HG02588 (cell line): ENCODE results near the gene CCDC85C.

ENCODE experiments used
- ATAC-seq: cut with Tn5 transposase; IDR thresholded peaks from one replicate; pipeline ENCODE4 v1.9.1; 2021; ENCODE audit warnings: mild to moderate bottlenecking, moderate library complexity; ENCODE audit not compliant: unreplicated experiment

The CCDC85C gene

DNA sequence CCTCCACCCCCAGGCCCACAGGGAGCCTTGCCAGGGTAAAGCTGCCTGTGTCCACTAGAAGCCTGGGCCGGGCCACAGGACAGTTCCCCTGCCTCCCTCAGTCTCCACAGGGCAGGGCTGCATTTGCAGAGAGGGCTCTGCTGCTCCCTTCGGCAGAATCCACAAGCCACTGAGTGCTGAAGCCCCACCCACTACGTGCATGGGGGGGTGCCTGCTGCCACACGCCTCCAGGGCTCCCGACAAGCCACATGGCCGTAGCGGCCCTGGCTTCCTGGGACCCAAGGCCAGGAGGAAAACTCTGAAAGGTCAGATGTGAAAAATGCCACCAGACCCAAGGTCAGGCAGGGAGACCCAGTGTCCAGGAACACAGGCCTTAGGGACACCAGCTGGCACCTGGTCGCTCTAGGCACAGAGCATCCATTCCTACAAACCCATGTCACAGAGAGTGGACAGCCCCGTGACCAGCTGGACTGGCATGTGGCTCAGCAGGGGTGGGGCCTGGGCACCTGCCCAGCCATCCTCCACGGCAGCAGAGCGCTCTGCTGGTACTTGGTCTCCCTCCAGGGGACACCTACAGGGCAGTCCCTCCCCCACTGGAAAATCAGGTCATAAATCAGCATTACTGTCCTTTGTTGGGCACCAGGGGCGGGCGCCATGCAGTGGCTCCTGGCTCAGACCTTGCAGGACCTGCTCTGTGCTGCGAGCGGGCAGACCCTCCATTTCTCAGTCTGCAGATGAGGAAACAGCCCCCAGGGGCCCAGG lies 42.9 kb downstream of the CCDC85C start:
- no peak for ATAC-seq

DNA sequence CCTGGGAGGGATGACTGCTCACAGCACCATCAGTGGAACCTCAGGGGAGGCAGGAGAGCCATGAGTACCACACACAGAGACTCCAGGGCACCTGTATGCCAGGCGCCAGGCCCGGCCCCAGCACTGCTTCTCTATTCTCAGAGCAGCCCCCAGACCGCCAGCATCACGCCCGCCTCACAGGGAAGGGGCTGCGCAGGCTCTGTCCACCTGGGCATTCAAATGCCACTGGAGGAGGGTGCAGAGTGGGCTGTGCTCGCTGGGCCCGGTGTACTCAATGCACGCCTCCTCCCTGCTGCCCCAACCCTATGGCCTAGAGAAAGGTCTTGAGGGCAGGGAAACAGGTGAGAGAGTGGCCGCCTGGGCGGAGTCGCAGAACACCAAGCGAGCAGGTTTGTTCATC lies 43.6 kb downstream of the CCDC85C start:
- no peak for ATAC-seq

DNA sequence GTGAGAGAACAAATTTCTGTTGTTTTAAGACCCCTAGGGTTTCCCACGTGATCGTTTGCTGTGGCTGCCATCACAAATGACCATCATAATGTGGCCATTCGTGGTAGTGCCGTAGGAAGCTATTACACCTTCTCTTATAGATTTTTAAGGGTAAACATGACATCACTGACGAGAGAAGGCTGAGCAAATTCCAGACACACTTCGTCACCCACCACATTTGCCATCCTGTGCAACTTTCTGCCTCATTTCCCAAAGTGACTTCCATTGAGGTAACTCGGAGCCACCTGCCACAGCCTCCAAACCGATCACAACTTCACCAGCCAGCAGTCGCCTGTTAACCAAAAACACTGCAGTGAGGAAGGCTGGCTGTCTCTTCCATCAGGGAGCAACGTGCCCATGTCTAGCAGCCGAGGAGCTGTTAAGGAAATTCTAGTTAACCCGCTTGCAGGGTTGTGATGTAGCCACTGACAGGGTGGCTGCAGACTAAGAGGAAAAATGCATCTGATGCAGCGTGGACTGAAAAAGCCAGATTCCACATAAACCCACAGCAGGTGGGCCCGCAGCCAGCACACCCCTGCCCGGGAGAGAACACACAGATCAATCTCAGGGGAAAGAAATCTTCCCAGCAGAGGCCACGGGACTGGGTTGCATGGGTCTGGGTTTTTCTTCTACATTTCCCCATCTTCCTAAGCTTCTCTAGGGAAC lies 44.6 kb downstream of the CCDC85C start:
- ATAC-seq, result no peak

DNA sequence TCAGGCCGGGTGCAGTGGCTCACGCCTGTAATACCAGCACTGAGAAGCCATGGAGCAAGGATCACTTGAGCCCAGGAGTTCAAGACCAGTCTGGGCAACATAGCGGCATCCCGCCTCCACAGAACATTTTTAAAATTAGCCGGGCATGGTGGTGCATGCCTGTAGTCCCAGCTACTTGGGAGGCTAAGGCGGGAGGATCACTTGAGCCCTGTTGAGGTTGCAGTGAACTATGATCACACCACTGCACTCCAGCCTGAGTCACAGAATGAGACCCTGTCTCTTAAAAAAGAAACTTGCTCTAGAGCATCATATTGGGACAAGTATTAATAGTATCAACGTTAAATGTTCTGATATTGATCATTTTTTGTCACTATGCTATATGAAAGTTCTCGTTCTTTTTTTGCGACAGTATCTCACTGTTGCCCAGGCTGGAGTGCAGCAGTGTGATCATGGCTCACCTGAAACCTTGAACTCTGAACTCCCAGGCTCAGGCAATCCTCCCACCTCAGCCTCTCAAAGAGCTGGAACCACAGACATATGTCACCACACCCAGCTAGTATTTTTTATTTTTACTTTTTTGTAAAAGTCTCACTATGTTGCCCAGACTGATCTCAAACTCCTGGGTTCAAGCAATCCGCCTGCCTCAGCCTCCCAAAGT lies 47.7 kb downstream of the CCDC85C start:
- ATAC-seq, result no peak

DNA sequence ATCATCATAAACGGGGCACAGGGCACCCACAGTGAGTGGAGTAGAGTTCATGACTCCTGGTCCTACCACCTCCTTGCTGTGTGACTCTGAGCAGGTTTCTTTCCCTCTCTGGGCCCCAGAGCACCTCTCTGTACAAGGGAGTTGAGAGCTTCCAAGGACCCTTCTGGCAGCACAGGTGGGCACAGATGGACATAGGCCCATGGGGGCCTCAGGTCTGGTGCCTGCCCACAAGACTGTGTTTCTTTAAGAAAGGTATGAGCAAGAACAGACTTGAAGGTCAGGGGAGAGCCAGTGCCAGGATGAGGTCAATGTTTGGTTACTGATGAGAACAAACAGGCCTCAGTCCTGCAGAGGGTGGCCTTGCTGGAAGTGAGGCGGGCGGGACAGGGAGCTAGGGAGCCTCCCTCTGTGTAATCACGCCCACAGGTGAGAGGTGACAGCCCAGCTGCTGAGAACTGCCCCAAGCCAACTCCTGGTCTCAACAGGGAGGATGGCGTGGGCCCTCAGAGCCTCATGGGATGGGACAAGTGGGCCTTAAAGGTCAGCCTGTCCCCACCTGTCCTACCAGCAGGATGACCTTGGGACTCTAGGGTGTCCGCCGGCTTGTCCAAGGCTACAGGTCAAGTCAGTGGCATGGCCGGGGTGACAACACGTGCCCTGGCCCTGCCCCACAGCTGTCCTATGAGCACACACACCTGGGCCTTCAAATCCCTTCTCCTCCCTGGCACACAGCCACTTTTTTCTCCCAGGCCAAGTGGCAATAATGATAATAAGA lies 49.1 kb downstream of the CCDC85C start:
- ATAC-seq, result no peak

DNA sequence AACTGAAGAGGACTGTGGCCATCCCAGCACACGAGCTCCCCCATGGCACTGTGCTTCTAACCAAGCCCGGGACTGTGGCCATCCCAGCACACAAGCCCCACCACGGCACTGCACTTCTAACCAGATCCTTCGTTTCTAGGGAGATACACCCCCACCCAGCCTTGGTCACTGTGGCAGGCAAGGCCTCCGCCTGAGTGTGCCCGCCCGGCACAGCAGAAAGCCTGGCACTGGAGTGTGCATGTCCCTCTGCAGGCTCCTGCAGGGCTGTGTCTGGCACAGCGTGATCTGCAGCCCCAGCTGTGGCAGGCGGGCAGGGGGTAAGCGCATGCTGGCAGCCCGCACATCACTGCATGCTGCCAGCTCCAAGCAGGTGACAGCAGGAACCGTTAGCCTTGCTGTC lies 49.8 kb downstream of the CCDC85C start:
- no peak for ATAC-seq

DNA sequence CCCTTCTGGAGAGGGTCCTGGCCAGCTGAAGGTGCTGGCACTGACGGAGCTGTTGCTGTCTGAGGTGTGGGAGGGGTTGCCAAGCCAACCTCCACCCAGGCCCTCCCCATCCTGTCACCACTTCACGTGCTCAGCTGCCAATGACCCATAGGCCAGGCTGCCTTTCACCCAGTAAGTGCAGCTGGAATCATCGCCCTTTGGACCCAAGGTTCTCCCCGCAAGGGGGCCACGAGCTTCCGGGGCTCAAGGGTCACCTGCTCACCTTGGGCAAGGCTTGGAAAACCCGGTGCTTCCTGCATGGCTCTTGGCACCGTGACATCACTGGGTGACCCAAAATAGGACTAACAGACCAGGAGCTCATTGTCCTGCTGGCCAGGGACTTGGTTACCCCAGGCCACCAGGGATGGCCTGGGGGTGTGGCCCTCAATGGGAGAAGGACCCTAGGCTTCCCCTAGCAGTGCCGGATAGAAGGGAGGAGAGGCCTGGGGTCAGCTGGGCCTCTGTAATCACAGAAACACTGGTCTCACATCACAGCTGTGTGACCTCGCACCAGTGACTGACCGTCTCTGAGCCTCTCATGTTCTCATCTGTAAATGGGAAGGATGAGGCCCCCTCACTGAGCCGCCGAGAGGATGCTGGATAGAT lies 51.3 kb downstream of the CCDC85C start:
- no peak for ATAC-seq

DNA sequence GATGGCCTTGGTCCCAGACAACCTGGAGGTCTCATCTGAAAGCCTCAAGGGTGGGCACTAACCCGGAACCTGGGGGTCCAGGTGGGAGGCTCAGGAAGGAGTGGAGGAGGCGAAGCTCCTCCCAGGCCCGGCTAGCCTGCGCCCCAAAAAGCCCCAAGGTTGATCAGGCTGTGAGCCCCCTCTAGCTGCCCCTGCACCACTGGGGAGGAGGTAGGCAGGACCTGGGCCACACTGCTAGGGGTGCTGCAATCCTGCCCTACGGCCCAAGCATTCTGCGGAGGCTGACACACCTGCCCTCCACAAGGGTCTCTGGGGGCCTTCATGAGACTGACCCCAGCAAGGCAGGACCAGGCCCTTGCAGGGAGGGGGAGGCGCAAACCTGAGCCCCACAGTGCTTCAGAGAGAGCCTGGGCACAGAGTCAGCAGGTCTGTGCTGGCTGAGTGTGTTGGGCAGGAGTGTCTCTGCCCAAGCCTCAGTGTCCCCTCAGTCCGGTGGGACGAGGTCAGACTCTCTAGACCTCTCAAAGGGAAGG lies 51.9 kb downstream of the CCDC85C start:
- no peak for ATAC-seq

DNA sequence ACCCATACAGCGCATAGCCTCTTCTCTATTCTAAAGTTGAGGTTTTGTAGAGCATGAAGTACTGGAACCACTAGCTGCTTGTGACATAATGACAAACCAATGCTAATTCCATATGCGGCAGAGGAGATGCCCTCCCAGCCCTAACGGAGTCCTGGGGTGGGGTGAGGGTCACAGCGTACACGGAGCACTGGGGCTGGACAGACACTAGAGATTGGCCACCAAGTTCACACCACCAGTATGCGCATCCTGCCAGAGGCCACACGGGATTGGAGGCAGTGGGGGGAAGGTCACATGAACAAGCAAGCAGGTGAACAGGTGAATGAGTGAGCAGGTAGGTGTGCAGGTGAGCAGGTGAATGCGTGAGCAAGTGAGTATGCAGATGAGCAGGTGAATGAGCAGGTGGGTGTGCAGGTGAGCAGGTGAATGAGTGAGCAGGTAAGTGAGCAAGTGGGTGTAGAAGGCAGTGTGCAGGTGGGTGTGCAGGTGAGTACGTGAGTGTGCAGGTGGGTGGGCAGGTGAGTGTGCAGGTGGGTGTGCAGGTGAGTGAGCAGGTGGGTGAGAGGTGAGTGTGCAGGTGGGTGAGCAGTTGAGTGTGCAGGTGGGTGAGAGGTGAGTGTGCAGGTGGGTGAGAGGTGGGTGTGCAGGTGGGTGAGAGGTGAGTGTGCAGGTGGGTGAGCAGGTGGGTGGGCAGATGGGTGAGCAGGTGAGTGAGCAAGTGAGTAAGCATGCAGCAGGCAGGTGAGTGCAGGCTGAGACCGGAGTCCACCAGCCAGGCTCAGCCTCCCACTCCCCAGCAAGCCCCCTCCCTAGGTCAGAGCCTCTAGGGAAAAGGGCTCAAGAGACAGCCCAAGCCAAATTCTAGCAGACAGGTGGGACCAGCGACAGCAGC lies 52.7 kb downstream of the CCDC85C start:
- ATAC-seq, result no peak

DNA sequence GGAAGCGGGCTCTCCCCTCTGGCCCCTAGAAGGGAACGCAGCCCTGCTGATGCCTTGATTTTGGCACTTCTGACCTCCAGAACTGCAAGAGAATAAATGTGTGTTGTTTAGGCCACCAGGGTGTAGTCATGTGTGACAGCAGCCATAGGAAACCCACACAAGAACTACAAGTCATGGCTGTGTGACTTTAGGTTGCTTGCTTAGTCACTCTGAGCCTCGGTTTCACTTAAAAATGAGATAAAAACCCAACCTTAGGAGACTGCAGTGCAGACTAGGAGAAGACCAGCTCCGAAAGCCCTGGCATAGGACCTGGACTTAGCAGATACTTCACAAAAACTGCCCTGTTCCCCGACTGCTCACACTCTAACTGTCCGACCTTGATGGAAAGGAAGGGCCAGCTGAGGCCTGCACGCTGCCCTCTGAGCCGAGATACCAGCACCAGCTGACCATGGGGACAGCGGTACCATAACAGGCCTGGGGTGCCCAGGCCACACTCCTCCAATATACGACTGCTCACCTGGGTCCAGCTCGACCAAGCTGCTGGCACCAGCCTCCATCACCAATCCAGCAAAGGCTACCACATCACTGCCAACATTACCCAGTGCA lies 53.5 kb downstream of the CCDC85C start:
- ATAC-seq, result no peak

DNA sequence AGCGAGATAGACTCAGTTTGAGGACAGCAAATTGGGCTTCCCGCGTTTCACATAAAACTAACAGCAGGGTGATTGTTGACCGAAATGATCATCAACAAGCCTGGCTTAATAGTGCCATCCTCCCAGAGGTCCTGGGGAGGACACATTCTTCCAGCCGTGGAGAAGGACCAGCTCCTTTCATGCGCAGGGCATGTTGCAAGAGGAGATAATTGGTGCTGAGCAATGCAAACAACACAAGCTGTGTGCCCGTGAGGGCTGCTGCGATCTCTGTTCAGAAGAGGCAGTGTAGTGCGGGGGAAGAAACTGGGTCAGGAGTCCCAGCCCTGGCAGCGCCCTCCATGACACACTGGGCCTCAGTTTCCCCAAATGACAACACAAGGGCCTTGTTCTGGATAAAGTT lies 54.3 kb downstream of the CCDC85C start:
- no peak for ATAC-seq

DNA sequence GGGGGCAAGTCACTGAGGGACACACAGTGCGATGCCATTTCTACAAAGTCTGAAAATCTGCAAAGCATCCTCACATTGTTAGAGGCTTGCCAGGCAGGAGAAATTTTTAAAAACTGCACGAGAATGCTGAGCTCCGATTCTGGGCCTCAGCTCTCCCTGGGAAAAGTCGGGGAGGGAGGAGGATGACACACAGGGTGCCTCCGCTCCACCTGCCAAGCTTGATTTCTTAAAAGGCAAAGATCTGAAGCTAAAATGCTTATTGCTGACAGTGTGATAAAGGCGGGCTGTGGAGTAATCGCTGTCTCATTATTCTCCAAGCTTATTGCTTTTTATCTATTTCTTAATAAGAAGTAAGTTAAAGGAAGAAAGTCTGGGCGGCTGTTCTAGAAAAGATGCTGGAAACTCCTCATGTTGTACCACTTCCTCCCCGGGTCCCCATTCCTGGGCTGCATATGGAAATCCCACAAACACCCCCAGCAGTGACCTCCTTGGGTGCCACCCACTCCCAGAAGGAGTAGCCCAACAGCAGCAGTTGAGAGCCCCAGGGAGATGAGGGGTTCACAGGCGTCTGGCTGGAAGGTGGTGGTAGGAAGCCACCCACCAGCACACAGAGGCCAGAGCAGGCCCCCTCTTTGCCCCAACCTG lies 55.0 kb downstream of the CCDC85C start:
- ATAC-seq, result no peak

DNA sequence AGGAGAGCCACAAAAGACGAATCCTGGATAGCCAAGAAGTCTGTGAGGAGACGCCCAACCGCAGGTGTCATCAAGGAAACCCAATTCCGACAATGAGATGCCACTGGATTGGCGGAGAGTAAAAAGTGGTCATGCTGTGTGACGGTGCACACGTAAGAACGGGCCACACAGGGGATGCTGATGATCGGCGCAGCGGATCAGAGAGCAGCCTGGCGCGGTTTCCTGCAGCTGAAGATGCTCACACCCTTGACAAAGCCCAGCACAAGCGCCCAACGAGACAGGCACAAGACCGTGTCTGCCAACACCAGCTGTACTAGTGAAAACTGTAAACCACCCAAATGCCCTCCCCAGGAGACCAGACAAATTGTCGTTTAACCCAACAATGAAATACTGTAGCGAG lies 55.8 kb downstream of the CCDC85C start:
- ATAC-seq, result no peak

DNA sequence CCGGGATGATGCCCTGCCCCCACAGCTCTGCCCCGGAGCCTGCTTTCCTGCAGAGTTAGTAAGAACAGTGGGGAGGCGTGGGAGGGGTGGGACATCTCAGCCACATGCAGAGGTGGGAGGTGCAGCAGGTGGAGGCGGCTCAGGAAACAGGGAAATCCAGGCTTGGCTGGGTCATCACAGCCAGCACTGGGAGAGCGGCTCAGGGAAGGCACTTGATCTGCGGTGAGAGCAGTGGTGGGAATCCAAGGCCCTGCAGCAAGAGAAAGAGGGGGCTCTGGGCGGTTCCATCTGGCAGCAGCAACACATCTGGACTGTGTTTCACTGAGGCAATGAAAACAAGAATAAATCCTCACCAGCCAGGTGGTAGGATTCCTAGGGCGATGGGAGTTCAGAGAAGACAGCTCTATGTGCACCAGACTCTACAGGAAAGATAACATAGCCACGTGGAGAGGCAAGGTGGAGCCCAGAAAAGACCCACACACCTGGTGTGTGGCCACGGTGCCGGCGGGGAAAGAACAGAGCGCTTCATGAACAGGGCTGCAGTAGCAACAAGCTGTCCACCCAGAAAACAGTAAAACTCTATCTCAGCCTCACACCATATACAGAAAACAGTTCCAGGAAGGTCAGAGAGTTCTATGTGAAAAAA lies 57.6 kb downstream of the CCDC85C start:
- no peak for ATAC-seq

DNA sequence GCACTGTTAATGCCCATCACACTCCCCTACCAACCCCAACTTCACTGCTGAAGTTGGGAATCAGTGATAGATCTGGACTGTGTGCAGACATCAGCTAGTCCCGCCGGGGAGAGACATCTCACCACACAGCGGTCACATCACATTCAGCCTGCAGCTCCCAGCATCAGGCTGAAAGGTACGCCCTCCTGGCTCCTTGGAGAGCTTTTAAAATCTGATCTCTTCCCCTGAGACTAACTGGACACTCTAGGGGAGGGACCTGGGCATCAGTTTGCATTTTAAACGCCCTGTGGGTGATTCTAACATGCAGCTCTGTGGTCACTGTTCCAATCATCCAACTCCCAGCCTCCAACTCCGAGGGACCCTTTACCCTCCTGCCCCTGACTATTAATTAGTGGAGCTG lies 58.4 kb downstream of the CCDC85C start:
- no peak for ATAC-seq

DNA sequence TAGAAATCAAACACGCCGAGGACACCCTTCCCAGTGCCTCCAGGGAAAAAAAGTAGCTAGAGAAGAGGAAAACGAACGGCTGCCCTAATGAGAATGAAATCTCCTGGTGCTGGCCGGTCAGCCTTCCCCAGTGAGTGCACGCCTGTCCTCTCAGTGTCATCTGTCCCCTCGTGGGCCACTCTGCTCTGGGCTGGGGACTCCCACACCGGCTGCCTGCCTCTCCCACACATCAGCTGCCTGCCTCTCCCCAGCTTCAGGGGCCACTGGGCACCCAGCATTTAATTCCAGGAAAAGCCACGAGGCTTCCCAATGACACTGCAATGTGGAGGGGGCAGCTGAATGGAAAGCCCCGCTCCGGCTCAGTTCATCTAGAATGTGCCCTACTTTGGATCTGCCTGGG lies 59.0 kb downstream of the CCDC85C start:
- ATAC-seq, result no peak

DNA sequence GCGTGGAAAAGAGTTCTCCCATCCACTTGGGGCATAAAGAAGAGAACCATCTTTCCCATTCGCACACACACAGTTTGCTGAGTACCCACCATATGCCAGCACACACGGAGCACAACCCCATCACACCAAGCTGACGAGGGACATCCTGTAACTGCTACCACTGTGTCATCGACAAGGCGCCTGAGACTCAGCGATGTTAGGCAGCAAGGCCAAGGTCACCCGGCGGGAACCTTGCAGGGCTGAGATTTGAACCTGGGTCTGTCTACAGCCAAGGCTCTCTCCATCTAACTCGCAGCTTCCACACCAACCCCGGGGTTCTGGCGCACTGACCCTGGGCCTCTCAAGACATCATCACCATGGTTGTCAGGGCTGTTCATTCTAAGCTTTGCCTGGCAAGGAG lies 60.0 kb downstream of the CCDC85C start:
- ATAC-seq, result no peak

DNA sequence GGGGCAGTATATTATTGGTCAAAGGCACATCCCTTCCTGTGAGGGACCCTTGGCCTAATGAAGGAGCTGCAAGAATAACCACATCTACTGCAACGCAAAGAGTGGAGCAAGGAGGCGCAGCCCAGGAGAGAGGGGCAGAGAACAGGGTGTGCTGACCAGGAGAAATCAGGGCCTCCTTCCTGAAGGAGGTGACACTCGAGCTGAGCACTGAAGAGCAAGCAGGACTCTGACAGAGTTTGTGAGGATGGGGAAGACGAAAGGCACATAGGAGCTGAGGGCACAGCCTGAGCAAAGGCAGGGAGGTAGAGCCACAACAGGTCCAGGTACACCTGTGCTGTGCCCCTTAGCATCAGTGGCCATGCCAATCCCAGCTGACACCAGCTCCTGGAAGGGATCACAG lies 60.6 kb downstream of the CCDC85C start:
- ATAC-seq, result no peak
